HG03060 (cell line): Measurements from ENCODE around the gene BTBD9.

Experiments used
- ATAC-seq: cut with Tn5 transposase; IDR thresholded peaks from one replicate; pipeline ENCODE4 v1.9.1; 2021; ENCODE audit warnings: low read depth, moderate number of reproducible peaks; ENCODE audit not compliant: unreplicated experiment

BTBD9 gene

GRCh38 chr6:38403548-38403947, 236.2 kb downstream of the BTBD9 start:
- no peak for ATAC-seq

GRCh38 chr6:38400764-38401163, 239.0 kb downstream of the BTBD9 start:
- no peak for ATAC-seq

- no peak for ATAC-seq
These were observed 239.6 kb downstream of the BTBD9 start for GRCh38 chr6:38400101-38400500.

GRCh38 chr6:38396209-38396608, 243.5 kb downstream of the BTBD9 start:
- ATAC-seq: no peak

GRCh38 chr6:38393986-38394385, 245.7 kb downstream of the BTBD9 start:
- ATAC-seq: no peak

GRCh38 chr6:38391626-38392579, 247.8 kb downstream of the BTBD9 start:
- no peak for ATAC-seq

GRCh38 chr6:38391206-38391605, 248.5 kb downstream of the BTBD9 start:
- ATAC-seq: no peak

GRCh38 chr6:38389875-38390274, 249.9 kb downstream of the BTBD9 start:
- ATAC-seq: no peak

GRCh38 chr6:38387971-38388370, 251.8 kb downstream of the BTBD9 start:
- ATAC-seq: no peak

- ATAC-seq: no peak
These were observed 252.3 kb downstream of the BTBD9 start for GRCh38 chr6:38387461-38387860.

- ATAC-seq: no peak
These were observed 260.9 kb downstream of the BTBD9 start for GRCh38 chr6:38378801-38379200.

- no peak for ATAC-seq
These were observed 263.8 kb downstream of the BTBD9 start for GRCh38 chr6:38375937-38376336.

GRCh38 chr6:38375341-38375740, 264.4 kb downstream of the BTBD9 start:
- no peak for ATAC-seq

- ATAC-seq: no peak
These were observed 267.8 kb downstream of the BTBD9 start for GRCh38 chr6:38371881-38372280.

GRCh38 chr6:38370653-38371601, 268.8 kb downstream of the BTBD9 start:
- no peak for ATAC-seq

GRCh38 chr6:38367231-38367630, 272.5 kb downstream of the BTBD9 start:
- ATAC-seq: no peak

- ATAC-seq: no peak
These were observed 273.5 kb downstream of the BTBD9 start for GRCh38 chr6:38366234-38366633.

- no peak for ATAC-seq
These were observed 275.0 kb downstream of the BTBD9 start for GRCh38 chr6:38364775-38365174.

GRCh38 chr6:38364127-38364526, 275.6 kb downstream of the BTBD9 start:
- ATAC-seq: no peak

GRCh38 chr6:38355519-38355918, 284.2 kb downstream of the BTBD9 start:
- no peak for ATAC-seq

- no peak for ATAC-seq
These were observed 284.8 kb downstream of the BTBD9 start for GRCh38 chr6:38354905-38355304.
